ENCODE results near the gene LCLAT1.
"Not testable (repeated sequence)": the region's sequence is repeated elsewhere in the genome, so short reads cannot be mapped to it uniquely, and the experiment has no call there.

- TF ChIP-seq POLR2A (IDR thresholded peaks at IDR 0.05; ENCODE audit: low read depth, low read length); POLR2AphosphoS5 (IDR thresholded peaks at IDR 0.05; ENCODE audit: low read depth, low read length); TAF1 (IDR thresholded peaks at IDR 0.05; ENCODE audit: borderline replicate concordance, low read depth, low read length): not testable (repeated sequence)
Measured at GRCh38 chr2:30495896-30496295, 48.9 kb downstream of the LCLAT1 start.

Data from GM12892 (cell line).